HL-60/S4 treated with retinoic acid at 250 ng/mL for 4 days and 3 days (cell line): ENCODE measurements around the gene OR2C3.

ENCODE experiments used
- in situ Hi-C: fragments of 300-500 bp; cut with MboI; formaldehyde crosslinking; loops from 2 replicates; pipeline ENCODE4 v1.7.0; 2022; ENCODE audit warnings: low sequenced_read_pairs

The OR2C3 gene

DNA sequence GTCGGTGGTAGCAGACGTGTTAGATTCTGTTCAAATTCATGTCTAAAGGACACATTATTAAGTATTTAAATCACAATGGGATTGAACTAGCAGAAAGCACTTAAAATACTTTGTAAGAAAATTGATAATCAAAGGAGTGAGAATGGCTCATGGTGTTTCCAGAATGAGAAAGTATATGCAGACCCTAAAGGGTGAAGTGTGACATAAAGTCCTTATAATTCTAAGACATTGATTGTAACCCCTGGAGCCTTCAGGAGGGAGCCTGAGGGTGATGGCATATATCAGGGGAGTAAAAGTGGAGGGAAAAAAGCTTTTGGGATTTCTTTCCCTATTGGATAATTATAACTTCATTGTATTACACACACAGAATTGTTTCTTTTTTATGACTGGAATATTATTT, at the start of gene OR2C3:
OR2C3 (minus strand) TSS at position 101 of the 400 bp plus-strand sequence. CDS start 3,929 bp downstream, outside the sequence.
- in situ Hi-C loops = no loop called here

DNA sequence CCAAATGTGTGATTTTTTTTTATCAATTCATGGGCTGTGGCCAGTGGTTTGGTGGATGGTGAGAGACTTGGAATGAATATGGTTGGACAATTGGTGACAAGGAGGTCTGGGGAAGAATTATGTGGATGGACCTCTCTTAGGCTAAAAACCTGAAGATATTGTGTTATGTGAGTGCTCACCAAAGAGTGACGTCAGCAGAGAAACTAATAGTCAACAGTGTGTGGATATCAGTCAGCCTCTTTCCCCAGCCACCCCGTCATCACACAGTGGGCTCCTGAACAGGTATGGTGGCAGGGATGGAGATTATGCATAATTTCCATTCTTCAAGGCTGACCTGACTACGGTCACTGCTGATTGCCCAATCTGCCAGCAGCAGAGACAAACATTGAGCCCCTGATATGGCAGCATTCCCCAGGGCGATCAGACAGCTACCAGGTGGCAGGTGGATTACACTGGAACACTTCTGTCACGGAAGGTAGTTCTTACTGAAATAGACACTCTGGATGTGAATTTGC, 42.8 kb upstream of the OR2C3 start:
- in situ Hi-C loops = no loop called here

DNA sequence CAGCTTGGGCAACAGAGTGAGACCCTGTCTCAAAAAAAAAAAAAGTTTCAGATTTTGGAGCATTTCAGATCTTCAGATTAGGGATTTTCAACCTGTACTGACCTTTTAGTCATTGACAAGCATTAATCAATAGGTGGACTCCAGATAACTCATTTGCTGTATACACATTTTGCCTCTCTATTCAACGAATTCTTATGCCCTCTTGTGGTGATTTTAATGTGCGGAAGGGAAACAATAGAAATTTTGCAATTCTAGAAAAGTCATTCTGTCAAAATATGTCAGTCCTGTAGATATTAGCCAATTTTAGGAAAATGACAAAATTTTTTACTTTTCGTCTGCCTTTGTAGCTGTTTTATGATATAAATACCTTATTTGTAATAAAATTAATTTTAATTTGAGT, 40.3 kb upstream of the OR2C3 start:
- in situ Hi-C loops = no loop called here

DNA sequence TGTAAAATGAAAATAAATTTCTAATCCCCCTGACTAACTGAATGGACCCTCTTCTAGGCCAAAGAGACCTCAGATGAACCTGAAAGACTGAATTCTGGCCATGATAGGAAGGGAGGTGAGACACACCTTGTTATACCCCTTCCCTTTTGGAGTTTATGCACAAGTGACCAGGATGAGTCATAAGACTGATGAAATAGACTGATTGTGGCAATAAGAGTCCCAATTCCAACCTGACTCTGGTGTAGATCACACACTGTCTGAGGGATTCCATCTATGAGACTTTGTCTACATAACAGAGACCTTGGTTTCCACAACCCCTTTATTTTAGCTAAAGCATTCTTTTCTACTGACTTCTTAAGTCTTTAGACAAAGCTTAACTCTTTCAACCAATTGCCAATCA, 38.4 kb upstream of the OR2C3 start:
- in situ Hi-C loops = no loop called here

DNA sequence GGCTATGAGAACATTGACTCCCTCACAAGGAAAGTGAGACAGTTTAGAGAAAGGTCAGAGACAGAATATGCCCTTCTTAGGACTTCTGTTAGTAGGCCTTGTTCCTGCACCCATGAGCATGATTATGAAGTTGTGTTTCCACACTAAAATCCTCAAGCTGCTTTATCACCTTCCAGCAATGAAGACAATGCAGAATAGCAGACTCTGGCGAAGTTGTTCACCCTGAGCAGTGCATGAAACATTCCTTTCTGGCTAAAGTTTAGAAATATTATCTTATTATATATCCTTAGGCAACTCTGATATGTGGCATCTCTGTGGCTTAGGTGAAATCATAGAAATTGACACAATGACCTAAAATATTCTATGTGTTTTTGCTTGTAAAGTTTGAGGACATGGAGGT, 38.0 kb upstream of the OR2C3 start:
- in situ Hi-C loops = no loop called here

DNA sequence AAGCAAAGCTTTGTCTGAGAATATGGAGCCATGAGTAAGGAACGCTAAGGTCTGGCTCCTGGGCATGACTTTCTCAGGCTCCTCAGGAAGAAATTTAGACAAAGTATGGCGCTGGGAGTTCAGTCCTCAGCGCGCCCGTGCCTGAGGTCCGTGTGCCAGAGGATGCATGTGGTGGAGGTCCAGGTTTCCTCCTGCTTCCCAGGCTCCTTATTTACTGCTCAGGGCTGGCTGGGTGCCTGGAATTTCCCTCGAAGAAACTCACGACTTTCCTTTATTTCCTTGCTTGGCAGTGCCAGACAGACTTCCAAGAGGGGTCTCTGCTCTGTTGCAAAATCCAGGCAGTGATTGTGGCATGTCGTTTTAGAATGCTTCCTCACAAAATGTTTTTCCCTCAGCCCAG, 26.0 kb upstream of the OR2C3 start:
- in situ Hi-C loops = no loop called here

DNA sequence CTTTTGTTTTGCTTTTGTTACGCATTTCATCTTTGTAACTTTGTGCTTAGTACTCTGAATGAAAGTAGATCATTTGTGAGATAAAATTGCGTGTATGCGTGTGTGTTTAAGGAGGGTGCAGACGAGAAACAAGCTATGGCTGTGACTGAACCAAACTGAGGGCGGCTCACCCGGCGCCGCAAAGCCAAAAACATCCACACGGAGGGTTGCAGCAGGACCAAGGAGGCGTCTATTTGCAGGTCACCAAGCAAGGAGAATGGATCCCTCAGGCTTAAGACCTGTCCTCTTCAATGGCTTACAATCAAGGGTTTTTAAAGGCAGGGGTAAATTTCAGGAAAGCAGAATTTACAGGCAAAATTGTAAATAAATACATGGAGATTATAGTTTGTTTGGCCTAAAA, 25.5 kb upstream of the OR2C3 start:
- in situ Hi-C loops = no loop called here

DNA sequence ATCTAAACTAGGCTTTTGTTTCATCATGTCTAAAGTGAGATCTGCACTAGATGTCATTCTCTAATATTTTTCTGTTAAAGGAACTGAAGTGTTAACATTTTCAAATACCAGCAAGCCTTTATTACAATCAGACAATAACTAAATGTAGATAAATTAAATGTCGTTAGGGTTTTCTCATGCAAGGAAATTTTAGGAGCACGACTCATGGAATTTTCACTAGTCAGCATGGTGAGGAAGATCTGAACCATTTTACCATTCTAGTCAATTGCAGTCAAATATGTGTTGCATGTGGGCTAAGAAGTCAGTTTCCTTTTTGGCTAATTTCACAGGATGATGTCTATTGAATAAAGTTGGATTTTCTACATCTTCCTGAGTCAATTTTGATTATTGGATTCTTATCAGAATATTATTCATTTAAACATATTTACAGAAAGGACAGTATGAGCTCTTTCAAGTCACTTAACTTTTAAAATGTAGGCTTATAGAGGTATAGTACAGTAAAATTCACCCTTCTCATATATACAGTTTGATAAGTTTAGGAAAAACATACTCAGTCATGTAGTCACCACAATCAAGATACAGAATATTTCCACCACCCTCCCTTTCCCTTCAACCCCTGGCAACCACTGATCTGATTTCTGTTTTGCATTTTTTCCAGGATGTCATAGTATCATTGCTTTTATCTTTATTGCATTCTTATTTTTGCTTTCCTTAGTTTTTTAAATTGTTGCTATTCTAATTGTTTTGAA, 21.9 kb upstream of the OR2C3 start:
- in situ Hi-C loops = no loop called here

DNA sequence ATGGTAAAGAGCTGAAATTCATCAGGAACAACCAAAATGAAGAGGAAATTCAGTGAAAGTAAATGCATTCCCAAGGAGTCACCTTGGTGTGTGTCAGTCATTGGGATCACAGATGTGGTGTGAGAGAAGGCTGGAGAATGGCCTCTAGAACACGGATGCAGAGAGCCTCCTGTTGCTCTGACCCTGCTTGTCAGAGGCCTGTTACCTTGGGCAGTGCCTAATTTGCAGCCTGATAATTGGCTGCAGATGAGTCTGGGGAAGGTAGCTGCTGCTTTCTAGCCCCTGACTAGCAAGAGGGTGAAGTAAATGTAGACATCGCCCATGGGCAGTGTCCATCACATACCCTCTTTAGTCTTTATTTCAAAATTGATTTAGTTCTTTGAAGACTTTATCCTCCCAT, 16.0 kb upstream of the OR2C3 start:
- in situ Hi-C loops = no loop called here

DNA sequence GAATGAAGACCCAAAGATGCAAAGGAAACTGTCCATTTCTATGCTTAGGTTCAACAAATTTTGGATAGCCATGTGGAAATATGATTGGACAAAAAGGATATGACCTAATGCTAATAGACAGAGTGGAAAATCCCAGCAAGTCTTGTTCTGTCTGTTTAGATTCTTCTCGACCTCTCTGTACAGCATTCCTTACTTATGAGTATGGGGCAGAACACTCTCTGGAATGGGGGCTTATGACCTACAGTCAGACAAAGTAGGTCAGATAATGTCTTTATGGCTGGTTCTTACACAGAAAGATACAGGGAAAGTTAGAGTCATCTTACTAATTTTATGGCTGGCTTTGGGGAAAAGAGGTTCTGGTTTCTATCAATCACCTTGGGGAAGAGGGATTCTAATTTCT, 15.5 kb upstream of the OR2C3 start:
- in situ Hi-C loops = no loop called here

DNA sequence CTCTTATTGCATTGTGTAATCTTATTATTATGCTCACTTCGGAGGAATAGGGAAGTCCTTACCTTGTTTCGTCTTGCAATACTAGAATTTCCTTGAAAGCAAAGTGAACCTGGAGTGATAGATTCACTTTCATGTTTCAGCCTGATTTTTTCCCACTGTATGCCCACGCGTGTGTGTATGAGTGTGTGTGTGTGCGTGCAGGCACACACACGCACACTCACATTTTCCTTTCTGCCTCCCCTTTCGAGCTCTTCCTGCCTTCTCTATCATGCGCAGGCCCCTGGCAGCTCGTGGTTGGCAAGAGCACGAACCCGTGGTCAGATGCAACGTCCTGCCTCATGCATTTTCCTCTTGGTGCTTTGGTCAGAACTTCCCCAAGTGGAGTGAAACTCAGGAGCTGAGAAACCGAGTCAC, 12.5 kb upstream of the OR2C3 start, which contains the start of gene GCSAML:
GCSAML (plus strand) TSS at position 366 of the 414 bp plus-strand sequence. CDS start 58 bp downstream, outside the sequence.
- in situ Hi-C loops = no loop called here

DNA sequence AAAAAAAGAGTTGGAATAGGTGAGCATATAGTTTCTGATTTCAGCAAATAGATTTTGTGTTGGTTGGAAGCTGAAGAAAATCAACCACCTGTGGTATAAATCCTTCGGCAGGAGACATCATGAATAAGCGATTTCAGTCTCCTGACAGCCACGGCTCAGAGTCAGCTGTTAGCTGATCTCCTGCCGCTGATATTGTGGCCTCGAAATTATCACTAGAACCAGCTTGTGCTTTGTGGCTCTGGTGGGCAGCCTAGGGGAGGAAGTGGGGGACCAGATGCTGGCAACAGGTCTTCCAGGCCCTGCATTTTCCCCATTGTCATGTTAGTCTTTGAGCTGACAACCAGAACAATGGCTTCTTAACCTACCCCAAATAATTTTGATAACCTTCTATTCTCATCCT, 11.9 kb upstream of the OR2C3 start:
- in situ Hi-C loops = no loop called here

DNA sequence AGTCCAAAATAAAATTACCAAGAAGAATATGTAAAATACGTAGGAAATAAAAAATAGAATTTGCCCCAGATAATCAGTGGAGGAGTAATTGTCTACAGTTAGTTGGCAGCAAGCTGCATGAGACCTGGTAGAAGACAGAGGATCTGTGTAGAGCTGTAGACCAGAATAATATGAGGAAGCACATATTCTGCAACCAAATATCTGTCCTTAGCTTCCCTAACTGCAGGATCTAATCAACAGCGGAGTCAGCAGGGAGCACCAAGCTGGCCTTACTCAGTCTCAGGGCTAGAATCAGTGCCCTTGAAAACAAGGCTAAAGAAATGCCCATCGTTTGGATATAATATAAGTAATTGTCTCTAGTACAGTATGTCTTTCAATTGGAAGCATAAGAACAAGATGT, 6.6 kb upstream of the OR2C3 start:
- in situ Hi-C loops = no loop called here

DNA sequence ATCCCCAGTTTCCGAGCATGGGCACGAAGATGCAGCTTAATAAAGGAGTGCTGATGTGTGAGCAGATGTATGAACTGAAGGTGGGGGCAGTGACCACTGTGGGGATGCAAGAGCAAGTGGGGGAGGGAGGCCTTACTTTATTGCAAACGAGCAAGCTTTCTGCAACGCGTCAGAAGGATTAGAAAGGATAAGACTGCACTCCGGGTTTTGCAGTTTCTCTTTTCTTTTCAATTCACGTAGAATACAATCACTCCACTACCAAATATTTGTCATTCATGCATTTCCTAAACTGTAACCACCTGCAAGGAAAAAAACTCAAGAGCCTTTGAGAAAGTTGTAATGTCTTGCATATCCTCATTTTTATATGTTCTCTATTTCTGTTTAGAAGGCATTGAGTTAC, 4.3 kb upstream of the OR2C3 start:
- in situ Hi-C loops = no loop called here

DNA sequence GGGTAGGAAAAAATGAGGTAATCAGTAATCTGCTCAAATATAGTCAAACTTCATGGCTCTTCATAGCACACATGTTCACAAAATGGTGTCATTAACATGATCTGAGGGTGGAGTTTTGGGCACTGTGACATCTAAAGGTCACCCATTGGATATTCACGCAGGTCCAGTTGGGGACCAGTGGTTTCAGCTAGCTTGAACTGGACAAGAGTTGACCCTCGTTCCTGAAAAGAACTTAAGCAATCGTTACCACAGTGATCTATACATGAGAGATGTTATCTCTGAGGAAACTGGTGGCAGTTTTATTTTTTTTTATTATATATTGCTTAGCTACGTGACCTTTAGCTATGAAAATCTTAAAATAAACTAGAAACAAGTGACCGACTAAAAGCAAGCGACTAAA, 3.0 kb upstream of the OR2C3 start:
- in situ Hi-C loops = no loop called here

DNA sequence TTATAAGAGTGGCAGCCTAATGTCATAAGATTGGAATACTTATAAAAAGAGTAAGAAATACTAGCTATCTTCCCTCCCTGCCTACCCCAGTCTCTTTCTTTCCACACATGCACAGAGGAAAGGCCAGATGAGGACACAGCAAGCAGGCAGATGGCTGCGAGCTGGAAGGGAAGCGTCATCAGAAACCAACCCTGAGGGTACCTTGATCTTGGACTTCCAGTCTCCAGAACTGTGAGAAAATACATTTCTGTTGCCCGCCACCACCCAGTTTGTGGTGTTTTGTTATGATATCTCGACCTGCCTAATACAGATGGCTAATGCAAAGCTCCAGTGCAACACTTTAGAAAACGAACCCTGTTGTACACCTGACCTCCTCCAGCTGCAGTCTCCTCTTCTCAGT, 2.3 kb upstream of the OR2C3 start:
- in situ Hi-C loops = no loop called here

DNA sequence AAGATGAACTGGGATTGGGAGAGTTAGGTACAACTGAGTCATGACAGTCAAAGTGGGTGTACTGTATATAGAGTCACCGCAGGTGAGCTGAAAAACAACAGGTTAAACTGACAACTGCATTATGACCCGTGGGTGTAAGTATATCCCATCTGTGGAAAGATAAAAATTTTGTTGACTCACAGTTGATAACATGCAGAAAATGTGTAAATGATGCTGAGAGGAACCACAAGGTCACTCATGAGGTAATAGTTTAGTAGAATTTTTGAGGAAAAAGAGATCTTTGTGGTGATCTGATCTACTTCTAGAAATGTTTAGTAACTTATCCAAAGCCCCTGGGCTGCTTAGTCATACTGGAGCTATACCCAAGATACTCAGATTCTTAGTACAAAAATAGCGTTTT, 838 bp downstream of the OR2C3 start:
- in situ Hi-C loops = no loop called here

DNA sequence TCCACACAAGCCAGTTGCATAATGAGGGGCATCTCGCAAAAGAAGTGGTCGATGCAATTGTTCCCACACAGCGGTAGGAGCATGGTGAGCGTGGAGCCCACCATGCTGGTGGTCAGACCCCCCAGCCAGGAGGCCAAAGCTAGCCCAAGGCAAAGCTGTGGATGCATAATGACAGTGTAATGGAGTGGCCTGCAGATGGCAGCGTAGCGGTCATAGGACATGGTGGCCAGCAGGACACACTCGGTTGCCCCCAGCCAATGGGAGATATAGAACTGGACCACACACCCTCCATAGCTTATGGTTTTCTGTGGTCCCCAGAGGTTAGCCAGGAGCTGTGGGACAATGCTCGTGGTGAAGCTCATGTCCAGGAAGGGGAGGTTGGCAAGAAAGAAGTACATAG, 4.3 kb downstream of the OR2C3 start:
- in situ Hi-C loops = no loop called here

DNA sequence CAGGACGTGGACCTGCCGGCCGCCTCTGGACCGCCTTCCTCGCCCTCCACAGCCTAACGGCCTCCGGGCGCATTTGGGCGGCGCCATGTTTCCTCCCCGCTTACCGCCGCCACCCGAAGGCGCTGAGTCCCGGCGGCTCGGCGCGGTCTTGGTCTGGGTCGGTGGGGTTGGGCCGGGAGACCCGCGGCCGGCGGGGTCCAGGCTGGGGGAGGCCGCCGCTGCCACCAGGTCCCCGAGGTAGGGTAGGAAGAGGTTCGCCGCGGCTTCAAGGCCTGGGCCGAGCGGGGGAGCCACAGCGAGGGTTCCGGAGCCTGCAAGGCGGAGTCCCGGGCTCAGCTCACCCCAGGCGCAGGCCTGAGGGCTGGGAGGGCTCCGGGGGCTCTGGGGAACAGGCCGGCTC, 5.5 kb downstream of the OR2C3 start:
- in situ Hi-C loops = no loop called here

DNA sequence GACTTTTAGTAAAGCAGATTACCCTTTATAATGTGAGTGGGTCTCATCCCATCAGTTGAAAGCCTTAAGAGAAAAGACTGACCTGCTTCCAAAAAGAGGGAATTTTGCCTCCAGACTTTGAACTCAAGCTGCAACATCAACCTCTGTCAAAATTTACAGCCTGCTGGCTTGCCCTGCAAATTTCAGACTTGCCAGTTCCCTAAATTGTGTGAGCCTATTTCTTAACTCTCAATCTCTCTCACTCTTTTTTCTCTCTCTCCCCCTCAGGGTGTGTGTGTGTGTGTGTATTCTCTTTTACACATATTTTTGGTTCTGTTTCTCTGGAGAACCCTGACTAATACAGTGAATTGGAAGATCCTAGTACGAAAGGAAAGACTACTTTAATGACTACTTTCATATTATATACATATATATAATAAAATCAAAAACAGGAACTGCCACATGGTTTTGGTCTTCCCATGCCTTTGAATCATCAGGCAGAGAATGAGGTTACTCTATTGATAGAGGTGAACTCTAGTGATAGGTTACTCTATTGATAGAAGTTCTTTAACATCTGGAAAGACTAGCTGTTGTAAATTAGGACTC, 6.4 kb downstream of the OR2C3 start:
- in situ Hi-C loops = no loop called here

DNA sequence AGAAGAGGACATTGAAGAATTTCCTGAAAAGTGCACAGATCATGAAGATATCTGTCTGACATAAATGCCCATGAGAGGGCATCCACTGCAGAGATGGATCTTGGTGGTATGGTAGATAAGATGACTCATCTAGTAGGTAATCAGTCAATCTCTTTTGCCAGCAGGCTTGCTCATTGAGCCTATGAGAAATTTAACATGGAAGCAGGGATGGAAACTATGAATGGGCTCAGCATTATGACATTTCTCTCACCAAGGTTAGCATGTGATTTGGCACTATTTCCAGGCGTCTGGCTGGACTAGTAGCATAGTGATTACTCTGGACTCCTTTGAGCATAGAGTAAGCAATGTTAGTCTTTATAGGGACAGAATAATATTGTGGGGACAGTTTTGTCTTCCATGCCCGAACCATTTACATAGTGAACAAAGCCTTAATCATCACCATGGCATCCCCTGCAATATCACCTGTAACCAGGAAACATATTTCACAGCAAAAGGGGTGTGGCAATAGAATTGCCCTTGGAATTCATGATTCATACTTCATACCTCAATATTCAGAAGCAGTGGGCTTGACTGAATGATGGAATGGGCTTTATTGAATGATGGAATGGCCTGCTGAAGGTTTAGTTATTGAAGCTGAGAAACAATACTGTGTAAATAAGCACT, 7.3 kb downstream of the OR2C3 start:
- in situ Hi-C loops = no loop called here

DNA sequence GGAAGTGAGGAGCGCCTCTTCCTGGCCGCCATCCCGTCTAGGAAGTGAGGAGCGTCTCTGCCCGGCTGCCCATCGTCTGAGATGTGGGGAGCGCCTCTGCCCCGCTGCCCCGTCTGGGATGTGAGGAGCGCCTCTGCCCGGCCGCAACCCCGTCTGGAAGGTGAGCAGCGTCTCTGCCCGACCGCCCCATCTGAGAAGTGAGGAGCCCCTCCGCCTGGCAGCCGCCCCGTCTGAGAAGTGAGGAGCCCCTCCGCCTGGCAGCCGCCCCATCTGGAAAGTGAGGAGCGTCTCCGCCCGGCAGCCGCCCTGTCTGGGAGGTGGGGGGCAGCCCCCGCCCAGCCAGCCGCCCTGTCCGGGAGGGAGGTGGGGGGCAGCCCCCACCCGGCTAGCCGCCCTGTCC, 14.4 kb downstream of the OR2C3 start:
- in situ Hi-C loops = loop anchor here (25.0 kb wide), 1 partner anchor 510 kb away; the partner anchor contains the start of gene ZNF695
